ENCODE data around the gene NID2.

Gene NID2

GRCh38 chr14:51990488-51990887 is 78.4 kb downstream of the NID2 start:
- peaks cover 6% of the 10 kb centered on the region for H3K4me1 ChIP-seq (ENCODE audit: control insufficient read depth, low read depth, low read length)
- peak overlapping the region; percentile 92 for H3K9ac ChIP-seq (ENCODE audit: low read length)
- peak overlapping the region; percentile 92 for H3K4me3 ChIP-seq (ENCODE audit: low read length)
- peaks cover 47% of the 10 kb centered on the region for H3K36me3 ChIP-seq (ENCODE audit: control insufficient read depth, low read depth, low read length)
- H3K9me3 ChIP-seq (ENCODE audit: control insufficient read depth, low read depth, low read length), result no peaks in the 10 kb centered on the region
- no peak overlapping the region for H3K27ac ChIP-seq (ENCODE audit: low read length)
- no peaks in the 10 kb centered on the region for H3K27me3 ChIP-seq (ENCODE audit: control insufficient read depth, insufficient read depth, low read length)

GRCh38 chr14:51989293-51990234 is 79.3 kb downstream of the NID2 start, which contains the start of gene RTRAF:
Gene RTRAF (plus strand): TSS chr14:51989546. CDS start chr14:51989640, 94 bp downstream.
- Histone ChIP-seq H3K9ac (ENCODE audit: low read length) (peak within 1 kb of the TSS; percentile 92), H3K27me3 (ENCODE audit: control insufficient read depth, insufficient read depth, low read length) (peaks cover 4% of the 10 kb centered on the region), H3K9me3 (ENCODE audit: control insufficient read depth, low read depth, low read length) (no peaks in the 10 kb centered on the region), H3K4me1 (ENCODE audit: control insufficient read depth, low read depth, low read length) (peaks cover 6% of the 10 kb centered on the region), H3K4me3 (ENCODE audit: low read length) (peak within 1 kb of the TSS; percentile 92), H3K27ac (ENCODE audit: low read length) (peak within 1 kb of the TSS; percentile 73), H3K36me3 (ENCODE audit: control insufficient read depth, low read depth, low read length) (peaks cover 38% of the 10 kb centered on the region)

GRCh38 chr14:51988221-51988620 is 80.6 kb downstream of the NID2 start:
- H3K4me3 ChIP-seq (ENCODE audit: low read length), result no peak overlapping the region
- H3K4me1 ChIP-seq (ENCODE audit: control insufficient read depth, low read depth, low read length), result peaks cover 6% of the 10 kb centered on the region
- H3K9ac ChIP-seq (ENCODE audit: low read length), result no peak overlapping the region
- no peaks in the 10 kb centered on the region for H3K9me3 ChIP-seq (ENCODE audit: control insufficient read depth, low read depth, low read length)
- H3K36me3 ChIP-seq (ENCODE audit: control insufficient read depth, low read depth, low read length), result peaks cover 24% of the 10 kb centered on the region
- peaks cover 4% of the 10 kb centered on the region for H3K27me3 ChIP-seq (ENCODE audit: control insufficient read depth, insufficient read depth, low read length)
- H3K27ac ChIP-seq (ENCODE audit: low read length), result no peak overlapping the region

- H3K36me3 ChIP-seq (ENCODE audit: control insufficient read depth, low read depth, low read length), result no peaks in the 10 kb centered on the region
- H3K9ac ChIP-seq (ENCODE audit: low read length), result no peak overlapping the region
- H3K9me3 ChIP-seq (ENCODE audit: control insufficient read depth, low read depth, low read length), result no peaks in the 10 kb centered on the region
- no peak overlapping the region for H3K27ac ChIP-seq (ENCODE audit: low read length)
- H3K4me3 ChIP-seq (ENCODE audit: low read length), result no peak overlapping the region
- H3K27me3 ChIP-seq (ENCODE audit: control insufficient read depth, insufficient read depth, low read length), result peaks cover 4% of the 10 kb centered on the region
- H3K4me1 ChIP-seq (ENCODE audit: control insufficient read depth, low read depth, low read length), result no peaks in the 10 kb centered on the region
Measured at GRCh38 chr14:51981218-51981854, 87.5 kb downstream of the NID2 start.

GRCh38 chr14:51979088-51979709 is 89.7 kb downstream of the NID2 start:
- H3K9ac ChIP-seq (ENCODE audit: low read length), result no peak overlapping the region
- no peaks in the 10 kb centered on the region for H3K9me3 ChIP-seq (ENCODE audit: control insufficient read depth, low read depth, low read length)
- no peak overlapping the region for H3K4me3 ChIP-seq (ENCODE audit: low read length)
- no peak overlapping the region for H3K27ac ChIP-seq (ENCODE audit: low read length)
- H3K36me3 ChIP-seq (ENCODE audit: control insufficient read depth, low read depth, low read length), result no peaks in the 10 kb centered on the region
- no peaks in the 10 kb centered on the region for H3K4me1 ChIP-seq (ENCODE audit: control insufficient read depth, low read depth, low read length)
- H3K27me3 ChIP-seq (ENCODE audit: control insufficient read depth, insufficient read depth, low read length), result no peaks in the 10 kb centered on the region

- H3K4me1 ChIP-seq (ENCODE audit: control insufficient read depth, low read depth, low read length), result no peaks in the 10 kb centered on the region
- no peaks in the 10 kb centered on the region for H3K9me3 ChIP-seq (ENCODE audit: control insufficient read depth, low read depth, low read length)
- no peaks in the 10 kb centered on the region for H3K36me3 ChIP-seq (ENCODE audit: control insufficient read depth, low read depth, low read length)
- no peak overlapping the region for H3K27ac ChIP-seq (ENCODE audit: low read length)
- H3K27me3 ChIP-seq (ENCODE audit: control insufficient read depth, insufficient read depth, low read length), result no peaks in the 10 kb centered on the region
- no peak overlapping the region for H3K4me3 ChIP-seq (ENCODE audit: low read length)
- no peak overlapping the region for H3K9ac ChIP-seq (ENCODE audit: low read length)
Measured at GRCh38 chr14:51978681-51979085, 90.2 kb downstream of the NID2 start.

GRCh38 chr14:51977075-51977474 is 91.8 kb downstream of the NID2 start:
- H3K36me3 ChIP-seq (ENCODE audit: control insufficient read depth, low read depth, low read length), result no peaks in the 10 kb centered on the region
- H3K9me3 ChIP-seq (ENCODE audit: control insufficient read depth, low read depth, low read length), result no peaks in the 10 kb centered on the region
- no peak overlapping the region for H3K9ac ChIP-seq (ENCODE audit: low read length)
- H3K4me3 ChIP-seq (ENCODE audit: low read length), result no peak overlapping the region
- no peak overlapping the region for H3K27ac ChIP-seq (ENCODE audit: low read length)
- no peaks in the 10 kb centered on the region for H3K27me3 ChIP-seq (ENCODE audit: control insufficient read depth, insufficient read depth, low read length)
- H3K4me1 ChIP-seq (ENCODE audit: control insufficient read depth, low read depth, low read length), result no peaks in the 10 kb centered on the region

GRCh38 chr14:51972566-51972965 is 96.3 kb downstream of the NID2 start:
- Histone ChIP-seq H3K27me3 (ENCODE audit: control insufficient read depth, insufficient read depth, low read length) (no peaks in the 10 kb centered on the region), H3K4me3 (ENCODE audit: low read length) (no peak overlapping the region), H3K4me1 (ENCODE audit: control insufficient read depth, low read depth, low read length) (no peaks in the 10 kb centered on the region), H3K36me3 (ENCODE audit: control insufficient read depth, low read depth, low read length) (no peaks in the 10 kb centered on the region), H3K27ac (ENCODE audit: low read length) (no peak overlapping the region), H3K9me3 (ENCODE audit: control insufficient read depth, low read depth, low read length) (no peaks in the 10 kb centered on the region), H3K9ac (ENCODE audit: low read length) (no peak overlapping the region)

- Histone ChIP-seq H3K9ac (ENCODE audit: low read length) (no peak overlapping the region), H3K36me3 (ENCODE audit: control insufficient read depth, low read depth, low read length) (no peaks in the 10 kb centered on the region), H3K27me3 (ENCODE audit: control insufficient read depth, insufficient read depth, low read length) (no peaks in the 10 kb centered on the region), H3K4me1 (ENCODE audit: control insufficient read depth, low read depth, low read length) (no peaks in the 10 kb centered on the region), H3K27ac (ENCODE audit: low read length) (no peak overlapping the region), H3K4me3 (ENCODE audit: low read length) (no peak overlapping the region), H3K9me3 (ENCODE audit: control insufficient read depth, low read depth, low read length) (no peaks in the 10 kb centered on the region)
Measured at GRCh38 chr14:51969852-51970540, 98.9 kb downstream of the NID2 start.

- H3K4me1 ChIP-seq (ENCODE audit: control insufficient read depth, low read depth, low read length), result no peaks in the 10 kb centered on the region
- H3K36me3 ChIP-seq (ENCODE audit: control insufficient read depth, low read depth, low read length), result no peaks in the 10 kb centered on the region
- no peaks in the 10 kb centered on the region for H3K9me3 ChIP-seq (ENCODE audit: control insufficient read depth, low read depth, low read length)
- no peaks in the 10 kb centered on the region for H3K27me3 ChIP-seq (ENCODE audit: control insufficient read depth, insufficient read depth, low read length)
- no peak overlapping the region for H3K9ac ChIP-seq (ENCODE audit: low read length)
- H3K27ac ChIP-seq (ENCODE audit: low read length), result no peak overlapping the region
- no peak overlapping the region for H3K4me3 ChIP-seq (ENCODE audit: low read length)
Measured at GRCh38 chr14:51967521-51967920, 101.3 kb downstream of the NID2 start.

GRCh38 chr14:51963286-51963685 is 105.6 kb downstream of the NID2 start:
- Histone ChIP-seq H3K9ac (ENCODE audit: low read length) (no peak overlapping the region), H3K9me3 (ENCODE audit: control insufficient read depth, low read depth, low read length) (no peaks in the 10 kb centered on the region), H3K27me3 (ENCODE audit: control insufficient read depth, insufficient read depth, low read length) (no peaks in the 10 kb centered on the region), H3K4me3 (ENCODE audit: low read length) (no peak overlapping the region), H3K36me3 (ENCODE audit: control insufficient read depth, low read depth, low read length) (no peaks in the 10 kb centered on the region), H3K27ac (ENCODE audit: low read length) (no peak overlapping the region), H3K4me1 (ENCODE audit: control insufficient read depth, low read depth, low read length) (no peaks in the 10 kb centered on the region)
